A204.1 (cell line): ENCODE measurements around the gene DYDC2.

Experiments used
- FAIRE-seq: peaks from 2 replicates; lab custom pipeline; 2012; peaks lifted over from hg19 to GRCh38; lab: Jason Lieb, UNC

The DYDC2 gene

DNA sequence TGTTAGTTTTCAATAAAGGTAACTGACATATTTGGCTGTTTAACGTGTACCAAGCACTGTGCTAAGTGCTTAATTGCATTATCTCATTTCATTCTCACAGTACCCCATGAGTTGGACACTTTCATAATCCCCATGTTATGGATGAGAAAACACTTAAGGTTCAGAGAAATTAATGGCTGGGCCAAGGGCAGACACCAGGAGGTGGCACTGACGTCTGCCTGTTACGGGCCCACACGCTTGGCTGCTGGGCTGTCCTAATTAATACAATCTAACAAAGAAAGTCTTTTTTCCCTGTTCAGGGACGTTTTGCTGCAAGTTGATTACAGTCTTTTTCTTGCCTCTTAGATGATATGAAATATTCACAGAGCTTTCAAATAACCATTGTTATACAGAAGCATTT lies 16.1 kb downstream of the DYDC2 start:
- FAIRE-seq: no peak

DNA sequence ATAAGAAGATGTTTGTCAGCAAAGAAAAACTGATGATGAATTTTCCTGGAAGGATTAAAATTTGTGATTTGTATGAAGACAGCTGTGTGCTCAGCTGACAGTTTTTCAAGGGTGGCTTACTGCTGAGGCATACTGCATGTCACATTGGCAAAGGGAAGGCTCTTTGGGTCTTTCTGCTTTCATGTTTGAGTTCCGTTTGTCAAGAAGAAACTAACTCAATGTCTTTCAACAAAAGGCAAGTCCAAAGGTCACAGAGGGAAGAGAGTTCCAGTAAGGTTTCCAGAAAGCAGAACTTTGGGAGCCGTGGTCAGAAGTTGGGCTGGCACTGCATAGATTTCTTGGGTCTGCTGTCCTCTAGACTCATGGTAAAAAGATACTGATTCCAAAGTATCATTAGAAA lies 16.9 kb downstream of the DYDC2 start:
- FAIRE-seq: no peak

DNA sequence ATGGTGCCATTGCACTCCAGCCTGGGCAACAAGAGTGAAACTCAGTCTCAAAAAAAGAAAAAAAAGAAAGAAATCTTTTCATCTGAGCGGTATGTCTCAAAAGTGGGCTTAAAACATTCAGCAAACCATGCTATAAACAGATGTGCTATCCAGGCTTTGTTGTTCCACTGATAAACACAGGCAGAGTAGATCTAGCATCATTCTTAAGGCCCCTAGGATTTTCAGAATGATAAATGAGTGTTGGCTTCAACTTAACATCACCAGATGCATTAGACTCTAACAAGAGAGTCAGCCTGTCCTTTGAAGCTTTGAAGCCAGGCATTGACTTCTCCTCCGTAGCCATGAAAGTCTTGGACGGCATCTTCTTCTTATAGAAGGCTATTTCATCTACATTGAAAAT lies 23.1 kb downstream of the DYDC2 start:
- no peak for FAIRE-seq

DNA sequence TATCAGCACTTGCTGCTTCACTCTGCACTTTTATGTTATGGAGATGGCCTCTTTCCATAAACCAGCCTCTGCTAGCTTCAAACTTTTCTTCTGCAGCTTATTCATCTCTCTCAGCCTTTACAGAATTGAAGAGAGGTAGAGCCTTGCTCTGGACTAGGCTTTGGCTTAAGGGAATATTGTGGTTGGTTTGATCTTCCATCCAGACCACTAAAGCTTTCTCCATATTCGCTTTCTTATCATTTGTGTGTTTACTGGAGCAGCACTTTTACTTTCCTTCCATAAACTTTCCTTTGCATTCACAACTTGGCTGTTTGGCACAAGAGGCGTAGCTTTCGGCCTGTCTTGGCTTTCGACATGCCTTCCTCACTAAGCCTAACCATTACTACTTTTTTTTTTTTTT lies 23.6 kb downstream of the DYDC2 start:
- FAIRE-seq: no peak

DNA sequence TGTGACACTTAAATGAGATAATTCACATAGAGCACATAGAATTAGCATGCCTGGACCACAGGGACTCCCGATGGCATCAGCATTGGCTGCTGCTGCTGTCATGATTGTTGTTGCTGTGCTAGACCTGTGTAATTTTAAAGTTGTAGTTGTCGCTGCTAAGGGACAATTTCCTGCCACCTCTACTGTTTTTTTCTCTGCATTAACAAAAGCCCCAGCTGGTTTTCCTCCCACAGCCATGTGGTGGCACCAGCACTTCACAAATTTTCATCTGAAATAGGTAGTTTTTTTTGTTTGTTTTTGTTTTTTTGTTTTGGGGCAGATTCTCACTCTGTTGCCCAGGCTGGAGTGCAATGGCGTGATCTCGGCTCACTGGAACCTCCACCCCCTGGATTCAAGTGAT lies 26.4 kb downstream of the DYDC2 start:
- peak; percentile 71 for FAIRE-seq

DNA sequence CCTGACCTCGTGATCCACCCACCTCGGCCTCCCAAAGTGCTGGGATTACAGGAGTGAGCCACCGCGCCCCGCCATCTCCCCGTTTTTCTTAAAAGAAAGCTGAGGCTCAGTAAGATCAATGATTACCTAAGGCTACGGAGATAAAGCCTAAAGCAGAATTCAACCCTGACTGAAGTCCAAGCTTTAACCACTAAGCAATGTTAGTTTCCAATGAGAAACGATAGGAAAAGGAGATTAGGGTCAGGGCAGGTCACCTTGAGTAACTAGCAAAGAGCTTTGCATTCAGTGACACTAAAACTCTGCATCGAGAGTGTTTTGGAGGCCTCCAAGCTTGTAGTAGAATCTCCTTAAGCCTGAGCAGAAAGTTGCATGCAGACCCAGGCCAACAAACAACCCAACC lies 34.2 kb downstream of the DYDC2 start:
- FAIRE-seq: no peak

DNA sequence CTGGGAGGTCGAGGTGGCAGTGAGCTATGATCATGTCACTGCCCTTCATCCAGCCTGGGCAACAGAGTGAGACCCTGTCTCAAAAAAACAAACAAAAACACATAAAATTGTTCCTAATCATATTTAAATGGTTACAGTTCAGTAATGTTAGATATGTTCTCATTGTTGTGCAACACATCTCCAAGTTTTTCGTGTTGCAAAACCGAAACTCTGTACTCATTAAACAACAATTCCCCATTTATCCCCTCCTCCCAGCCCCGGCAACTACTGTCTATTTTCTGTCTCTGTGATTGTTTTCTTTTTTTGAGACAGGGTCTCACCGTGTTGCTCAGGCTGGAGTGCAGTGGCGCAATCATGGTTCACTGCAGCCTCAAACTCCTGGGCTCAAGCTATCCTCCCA lies 35.7 kb downstream of the DYDC2 start:
- FAIRE-seq: no peak

DNA sequence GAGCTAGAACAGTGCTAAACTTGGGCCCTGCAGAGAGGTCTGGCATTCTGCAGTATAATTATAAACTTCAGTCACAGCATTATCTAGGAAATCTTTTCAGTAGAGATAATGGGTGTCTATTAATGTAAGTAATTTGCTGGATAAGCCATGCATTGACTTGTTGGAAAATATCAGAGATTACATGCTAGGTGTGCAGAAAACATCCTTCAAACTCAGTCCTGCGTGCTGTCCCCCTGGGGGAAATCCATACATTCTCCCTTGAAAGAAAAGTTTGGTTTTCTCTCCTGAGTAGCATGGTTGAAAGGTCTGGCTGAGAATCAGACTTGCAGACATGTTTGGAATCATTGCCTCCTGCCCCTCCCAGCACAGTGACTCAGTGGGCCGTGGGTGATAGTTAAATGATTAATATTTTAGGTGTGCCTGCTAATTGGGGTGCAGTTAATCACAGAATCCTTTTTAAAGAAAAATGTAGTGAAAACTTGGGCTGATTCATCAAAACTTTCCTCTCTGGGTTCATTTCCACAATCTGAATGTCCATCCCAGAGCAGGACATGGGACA lies 37.9 kb downstream of the DYDC2 start:
- FAIRE-seq: no peak

DNA sequence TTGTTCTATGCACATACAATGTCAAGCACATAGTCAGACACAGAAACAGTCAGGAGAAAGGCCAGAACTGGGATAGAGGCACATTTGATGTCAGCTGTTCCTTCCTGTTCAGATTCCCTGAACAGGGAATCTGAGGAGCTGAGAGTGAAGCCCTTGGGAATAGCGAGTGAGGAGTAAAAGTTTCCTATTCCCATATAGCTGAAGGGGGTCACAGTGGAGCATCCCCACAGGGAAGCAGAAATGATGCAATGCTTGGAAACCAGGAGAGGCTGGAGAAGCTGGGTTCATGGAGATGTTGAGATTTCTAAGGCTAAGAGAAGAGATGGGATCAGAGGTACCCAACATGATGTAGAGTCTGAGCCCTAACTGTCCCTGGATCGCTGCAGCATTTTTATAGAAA lies 40.4 kb downstream of the DYDC2 start:
- no peak for FAIRE-seq

DNA sequence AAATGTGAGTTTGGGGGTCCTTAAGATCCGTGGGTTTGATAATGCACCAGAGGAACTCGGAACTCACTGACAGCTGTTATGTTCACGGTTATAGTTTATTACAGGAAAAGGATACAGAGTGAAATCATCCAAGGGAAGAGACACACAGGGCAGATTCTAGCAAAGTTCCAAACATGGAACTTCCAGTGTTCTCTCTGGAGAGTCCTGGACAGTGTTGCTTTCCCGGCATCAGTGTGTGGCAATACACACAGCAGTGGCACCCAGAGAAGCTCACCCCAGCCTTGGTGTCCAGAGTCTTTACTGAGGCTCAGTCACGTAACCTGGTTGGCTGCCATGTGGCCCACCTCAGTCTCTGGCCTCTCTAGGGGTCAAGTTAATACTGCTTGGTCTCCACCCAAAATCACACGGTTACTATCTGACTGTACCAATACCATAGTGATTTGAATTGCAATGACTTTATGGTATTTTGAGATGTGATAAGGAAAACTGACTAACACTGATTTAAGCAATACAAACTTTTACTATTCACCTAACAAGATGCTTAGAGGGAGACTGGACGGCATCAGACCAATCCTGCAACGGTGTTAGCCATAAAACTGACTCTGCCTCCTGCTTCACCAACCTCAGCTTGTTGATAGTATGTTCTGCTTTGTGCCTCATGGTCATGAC lies 43.7 kb downstream of the DYDC2 start:
- no peak for FAIRE-seq

DNA sequence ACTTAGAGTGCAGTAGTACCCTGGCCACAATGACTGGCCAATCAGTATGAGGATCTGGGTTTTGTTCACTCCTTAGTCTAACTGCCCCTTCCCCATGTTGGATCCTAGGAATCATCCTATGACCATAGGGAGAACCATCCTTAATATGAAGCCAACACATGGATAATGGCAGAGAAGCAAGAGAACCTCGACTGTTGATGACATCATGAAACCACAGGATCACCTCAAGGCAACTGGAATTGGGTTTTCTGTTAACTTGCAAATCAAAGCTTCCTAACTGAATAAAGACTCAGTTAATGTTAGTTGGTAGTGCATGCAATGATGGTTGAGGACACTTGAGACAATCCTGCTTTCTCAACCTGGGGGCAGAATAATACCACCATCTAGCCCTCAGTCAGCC lies 48.5 kb downstream of the DYDC2 start:
- FAIRE-seq: no peak

DNA sequence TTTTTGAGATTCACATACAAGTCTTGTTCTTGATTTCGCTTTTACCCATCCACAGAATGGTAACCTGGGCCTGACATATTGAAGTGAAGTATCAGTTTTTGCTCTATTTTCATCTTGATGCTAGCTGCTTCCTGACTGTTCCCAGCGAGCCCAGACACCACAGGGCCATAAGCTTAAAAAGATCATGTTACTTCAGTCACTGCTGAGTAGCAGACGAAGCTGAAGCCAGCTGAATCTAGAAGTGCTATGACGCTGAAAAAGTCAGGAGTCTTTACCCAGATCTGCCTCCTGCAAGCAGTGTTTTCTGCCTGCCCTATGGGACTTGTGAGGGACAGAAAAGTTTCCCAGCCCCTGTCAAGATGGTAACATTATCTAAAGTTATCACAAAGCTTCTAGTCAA lies 49.0 kb downstream of the DYDC2 start:
- no peak for FAIRE-seq

DNA sequence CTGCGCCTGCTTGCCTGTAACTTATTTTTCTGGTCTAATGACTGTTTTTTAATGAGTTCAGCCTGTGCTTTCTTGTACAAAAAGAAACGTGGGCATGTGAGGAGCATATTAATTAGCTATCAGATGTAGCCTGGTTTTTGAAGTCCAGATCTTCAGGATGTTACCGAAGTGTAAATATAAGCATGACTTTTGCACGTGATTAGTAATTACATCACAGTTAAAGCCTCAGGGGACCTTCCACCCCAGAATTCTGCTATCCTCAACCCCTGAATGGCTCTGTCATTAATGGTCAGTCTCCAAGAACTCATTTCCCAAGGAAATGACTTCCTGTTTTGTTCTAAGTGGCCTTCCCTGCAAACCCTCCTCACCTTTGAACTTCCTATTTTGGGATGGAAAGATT lies 49.6 kb downstream of the DYDC2 start:
- FAIRE-seq: no peak

DNA sequence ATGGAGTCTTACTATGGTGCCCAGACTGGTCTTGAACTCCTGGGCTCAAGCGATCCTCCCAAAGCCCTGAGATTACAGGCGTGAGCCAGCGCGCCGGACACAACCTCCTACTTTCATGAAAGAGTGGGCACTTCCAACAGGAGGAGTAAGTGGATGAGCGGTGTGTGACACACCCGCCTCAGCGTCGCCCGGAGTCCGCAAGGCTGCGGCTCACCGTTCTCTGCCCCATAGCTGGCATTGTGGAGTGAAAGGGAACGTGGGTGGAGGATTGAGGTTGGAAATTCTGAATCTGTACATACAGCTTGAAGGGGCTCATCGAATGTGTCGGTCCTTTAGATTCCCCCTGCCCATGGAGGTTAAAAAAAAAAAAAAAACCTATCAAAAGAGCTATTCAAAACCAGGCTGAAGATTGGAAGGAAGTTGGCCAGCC lies 51.2 kb downstream of the DYDC2 start:
- no peak for FAIRE-seq

DNA sequence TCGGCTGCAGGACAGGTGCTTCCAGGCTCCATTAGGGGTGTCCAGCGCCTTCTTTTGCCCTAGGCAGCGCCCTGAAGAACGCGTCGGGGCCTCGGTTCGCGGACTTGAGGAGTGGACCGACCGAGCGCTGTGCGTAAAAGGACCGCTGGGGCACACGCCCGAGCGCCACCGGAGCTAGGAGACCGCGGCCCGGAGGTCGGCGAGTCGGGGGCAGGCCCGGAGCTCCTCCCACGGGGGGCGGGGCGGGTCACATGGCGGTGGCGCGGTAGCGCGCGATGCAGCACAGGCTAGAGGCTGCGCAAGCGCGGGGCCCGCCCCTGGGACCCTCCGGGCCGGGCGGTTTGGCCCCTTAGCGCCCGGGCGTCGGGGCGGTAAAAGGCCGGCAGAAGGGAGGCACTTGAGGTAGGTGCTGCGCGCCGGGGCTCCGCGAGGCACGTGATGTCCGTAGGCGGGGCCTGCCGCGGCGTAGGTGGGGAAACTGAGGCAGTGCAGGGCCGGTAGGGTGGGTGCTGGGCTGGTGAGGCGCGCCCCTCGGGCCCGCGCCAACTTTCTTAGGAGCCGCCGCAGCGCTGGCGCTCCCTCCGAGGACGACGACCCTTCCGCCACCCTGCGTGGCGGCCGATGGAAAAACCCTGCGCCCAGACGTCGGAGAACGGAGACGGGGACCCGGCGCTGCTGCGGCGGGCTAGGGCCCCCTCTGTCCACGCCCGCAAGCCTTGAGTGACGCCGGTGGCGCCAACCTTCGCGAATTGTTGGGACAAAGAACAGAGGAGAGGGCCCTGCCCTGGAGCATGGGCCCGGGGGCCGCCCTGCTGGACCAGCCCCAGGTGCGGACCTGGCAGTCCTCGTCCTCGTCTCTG lies 51.9 kb downstream of the DYDC2 start, which contains the start of gene PRXL2A:
PRXL2A (plus strand) TSS at position 310 of the 860 bp plus-strand sequence. CDS start 11,917 bp downstream, outside the sequence.
- FAIRE-seq: no peak

DNA sequence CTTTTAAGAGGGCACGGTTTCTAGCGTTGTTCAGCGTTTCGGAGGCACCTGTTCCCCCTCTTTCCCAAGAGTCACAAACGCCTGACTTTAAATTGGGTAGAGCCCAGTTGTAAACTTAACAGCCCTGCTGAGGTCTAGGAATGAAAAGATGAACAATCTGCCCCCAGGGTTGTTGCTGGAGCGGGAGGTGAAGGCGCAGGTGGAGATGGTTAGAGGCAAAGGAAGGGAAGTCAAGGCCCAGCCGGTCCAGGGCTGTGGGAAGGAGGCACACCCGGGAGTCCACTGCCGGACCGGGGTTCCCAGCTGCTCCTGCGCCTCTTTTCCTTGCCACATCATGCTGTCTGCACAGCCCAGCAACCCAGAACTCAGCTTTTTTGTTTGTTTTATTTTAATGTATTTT lies 52.5 kb downstream of the DYDC2 start:
- FAIRE-seq: no peak

DNA sequence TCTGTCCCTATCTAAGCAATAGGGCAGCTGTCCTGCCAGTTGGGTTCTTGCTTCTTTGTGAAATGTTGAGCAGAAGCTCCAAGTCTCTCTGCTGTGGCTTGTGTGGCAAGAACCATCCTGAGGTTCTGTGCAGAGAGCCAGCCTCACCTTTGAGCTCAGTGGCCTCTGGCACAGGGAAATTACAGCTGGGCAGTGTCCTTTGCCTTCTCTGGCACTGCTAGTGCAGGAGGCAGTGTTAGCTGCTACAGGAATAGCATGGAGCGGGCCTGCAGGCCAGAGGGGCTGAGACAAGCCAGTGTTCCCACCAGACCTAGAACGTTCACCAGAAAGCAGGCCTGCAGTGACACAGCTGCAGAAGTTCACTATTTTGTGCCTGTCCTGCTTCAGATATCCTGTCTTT lies 53.5 kb downstream of the DYDC2 start:
- FAIRE-seq: no peak

DNA sequence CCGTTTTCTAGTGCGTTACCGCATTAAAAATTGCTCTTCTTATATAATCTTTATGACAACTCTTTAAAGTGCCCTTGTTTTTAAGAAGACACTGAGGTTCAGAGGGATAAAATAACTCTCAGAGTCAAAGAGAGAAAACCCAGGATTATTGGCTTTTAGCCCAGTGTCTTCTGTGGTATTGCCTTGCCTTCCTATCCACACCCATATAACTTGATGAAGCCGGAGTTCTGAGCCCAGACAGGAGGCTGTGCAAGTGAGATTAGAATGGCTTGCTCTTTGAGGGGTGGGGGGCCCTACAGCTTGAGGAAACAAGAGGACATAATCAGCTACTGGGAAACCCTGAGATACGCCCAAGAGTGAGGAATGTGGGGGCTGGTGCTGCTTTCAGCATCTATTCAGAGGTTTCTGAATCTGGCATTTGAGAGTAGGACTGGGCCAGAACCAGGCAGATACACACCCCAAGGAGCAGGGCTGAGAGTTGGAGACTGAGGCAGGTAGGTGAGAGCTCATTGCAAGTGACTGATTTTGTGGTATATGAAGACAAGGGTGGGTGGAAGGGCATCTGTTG lies 54.1 kb downstream of the DYDC2 start:
- no peak for FAIRE-seq

DNA sequence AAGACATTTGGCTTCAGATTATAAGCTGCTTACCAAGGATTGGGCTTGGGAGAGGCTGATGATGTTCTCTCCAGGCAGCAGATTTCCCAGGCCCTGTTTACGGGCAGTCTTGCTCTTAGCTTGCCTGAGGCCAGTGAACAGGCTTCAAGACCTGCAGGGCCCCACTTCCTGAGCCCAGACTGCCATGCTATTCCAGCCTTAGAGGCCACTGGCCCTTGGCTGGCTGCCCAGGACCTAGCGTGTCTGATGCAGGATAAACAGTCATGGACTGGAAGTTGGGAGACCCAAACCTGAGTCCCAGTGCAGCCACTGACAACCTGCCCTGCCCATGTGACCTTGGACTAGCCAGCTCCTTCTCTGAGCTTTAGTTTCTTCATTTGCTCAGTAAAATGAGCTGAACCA lies 54.7 kb downstream of the DYDC2 start:
- FAIRE-seq: no peak

DNA sequence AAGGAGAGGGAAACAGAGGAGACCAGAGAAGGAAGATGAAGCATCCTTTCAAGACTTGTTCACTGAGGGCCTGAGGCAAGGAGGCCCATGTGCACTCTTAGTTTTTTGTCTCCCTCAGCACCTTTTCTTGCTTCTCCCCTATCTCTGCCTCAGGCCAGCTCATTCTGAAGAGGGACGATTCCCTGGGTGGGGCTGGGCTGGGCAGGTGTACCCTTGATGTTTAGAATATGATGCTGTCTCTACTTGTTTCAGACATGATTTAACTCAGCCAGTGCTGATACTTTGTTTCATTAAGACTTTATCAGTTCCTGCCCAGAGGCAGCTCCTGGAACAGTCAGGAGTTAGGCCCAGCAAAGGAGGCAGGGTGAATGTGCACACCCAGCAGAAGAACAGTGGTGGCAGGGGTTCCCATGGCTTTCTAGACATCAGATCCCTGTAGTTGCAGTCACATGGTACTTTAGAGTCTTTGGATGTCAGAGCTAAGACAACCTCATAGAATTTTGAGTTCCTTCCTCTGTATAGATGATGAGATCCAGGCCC lies 55.2 kb downstream of the DYDC2 start:
- FAIRE-seq: no peak

DNA sequence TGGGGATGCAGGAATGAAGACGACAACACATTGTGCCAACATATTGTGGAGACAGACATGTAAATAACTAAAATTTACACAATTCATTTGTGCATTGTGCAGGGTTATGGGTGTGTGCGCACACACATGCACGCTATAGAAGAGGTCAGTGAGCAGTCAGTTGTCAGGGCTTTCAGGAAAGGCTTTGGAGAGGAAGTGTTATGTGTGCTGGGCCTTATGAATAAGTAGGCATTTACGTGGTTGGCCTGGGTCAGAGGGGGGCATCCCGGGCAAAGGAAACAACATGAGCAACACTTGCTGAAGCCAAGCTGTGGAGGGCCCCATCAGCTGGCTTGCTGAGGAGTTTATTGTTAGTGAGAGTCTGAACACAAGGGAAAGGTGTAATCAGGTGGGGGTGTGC lies 55.9 kb downstream of the DYDC2 start:
- FAIRE-seq: no peak

DNA sequence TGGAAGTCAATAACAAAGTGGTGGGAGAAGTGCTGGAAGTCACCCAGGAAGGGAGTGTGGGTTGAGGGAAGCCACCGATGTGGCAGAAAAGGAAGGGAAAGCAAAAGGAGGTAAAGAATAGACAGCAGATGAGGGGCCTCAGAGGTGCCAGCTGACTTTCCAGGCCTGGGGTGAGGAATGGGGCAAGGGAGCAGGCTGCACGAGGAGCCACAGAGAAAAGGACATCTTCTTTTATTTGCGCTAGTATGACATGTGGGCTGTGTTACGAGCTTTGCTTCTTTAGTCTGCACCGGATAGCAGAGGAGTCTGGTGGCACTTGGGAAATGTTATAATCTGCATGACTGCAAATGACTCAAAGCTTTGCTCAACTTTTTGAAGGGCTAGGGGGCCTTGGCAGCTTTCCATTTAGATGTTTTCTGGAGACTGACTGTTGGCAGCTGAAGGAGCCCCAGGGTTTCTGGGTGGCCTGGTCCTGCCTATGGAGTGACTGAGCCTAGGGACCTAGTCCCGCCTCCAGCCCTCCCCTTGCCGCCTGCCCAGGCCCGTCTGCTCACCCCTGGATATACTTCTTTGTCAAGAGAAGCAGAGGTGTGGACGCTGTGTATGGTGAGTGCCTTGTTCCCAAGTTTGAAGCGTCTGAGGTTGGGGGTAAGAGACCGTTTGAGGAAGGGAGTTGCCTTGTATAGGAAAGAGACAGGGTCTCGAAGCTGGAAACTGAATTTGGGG lies 56.9 kb downstream of the DYDC2 start:
- FAIRE-seq: no peak
